Osteoblast (primary cell): ENCODE data around the gene B9D2. TPM values are rescaled to one million over a fixed set of nuclear protein-coding genes. Genes with fewer than 3 reads are reported as not detected.

Experiments
- DNase-seq: peaks from one replicate; pipeline ENCODE4 v3.0.0; 2011; ENCODE audit warnings: low spot score, mixed read lengths; ENCODE audit not compliant: insufficient read length; ENCODE audit errors: missing footprints
- H2AFZ ChIP-seq: 2 replicates; pipeline ENCODE4 v1.6.0; 2011; ENCODE audit warnings: mild to moderate bottlenecking, low read length
- H3K27ac ChIP-seq: 2 replicates; pipeline ENCODE4 v1.5.1; 2011; ENCODE audit warnings: mild to moderate bottlenecking, low read depth, low read length, moderate library complexity
- H3K27me3 ChIP-seq: 2 replicates; pipeline ENCODE4 v1.6.0; 2012; ENCODE audit warnings: mild to moderate bottlenecking, control low read depth, inconsistent platforms, low read length, moderate library complexity; ENCODE audit not compliant: insufficient read depth
- H3K36me3 ChIP-seq: 2 replicates; pipeline ENCODE4 v1.5.1; 2011; ENCODE audit warnings: mild to moderate bottlenecking, low read length, control low read depth, moderate library complexity; ENCODE audit not compliant: insufficient read depth
- H3K4me1 ChIP-seq: 2 replicates; pipeline ENCODE4 v1.5.1; 2011; ENCODE audit warnings: mild to moderate bottlenecking, low read length, control low read depth, moderate library complexity; ENCODE audit not compliant: insufficient read depth
- H3K4me2 ChIP-seq: 2 replicates; pipeline ENCODE4 v1.6.0; 2011; ENCODE audit warnings: mild to moderate bottlenecking, low read length; ENCODE audit not compliant: insufficient read depth
- H3K4me3 ChIP-seq: fragments of 200-600 bp; sonication (generic); 3 replicates; pipeline ENCODE4 v1.5.1; 2012; ENCODE audit warnings: mild to moderate bottlenecking, low read length, inconsistent platforms; ENCODE audit not compliant: insufficient read depth
- H3K79me2 ChIP-seq: 2 replicates; pipeline ENCODE4 v1.6.0; 2012; ENCODE audit warnings: mild to moderate bottlenecking, low read length, control low read depth, inconsistent platforms; ENCODE audit not compliant: insufficient read depth
- H3K9me3 ChIP-seq: 2 replicates; pipeline ENCODE4 v1.5.1; 2011; ENCODE audit warnings: low read depth, low read length, control low read depth
- H4K20me1 ChIP-seq: 2 replicates; pipeline ENCODE4 v1.6.0; 2012; ENCODE audit warnings: mild to moderate bottlenecking, low read length, control low read depth; ENCODE audit not compliant: insufficient read depth
- total RNA-seq: library from RNA; depleted of rRNA; stranded (reverse); fragments of >200 nt; gene quantifications from 2 replicates; pipeline ENCODE4 v1.2.3, GENCODE V29; 2012
- TF ChIP-seq, protein P1 (sequence below): IDR thresholded peaks from 2 replicates; pipeline ENCODE4 v1.5.1; 2011; ENCODE audit warnings: mild to moderate bottlenecking, low read depth, low read length, moderate library complexity; ENCODE audit errors: extremely low read depth

The B9D2 gene
- total RNA-seq, 1 donor: 6.5 TPM

DNA sequence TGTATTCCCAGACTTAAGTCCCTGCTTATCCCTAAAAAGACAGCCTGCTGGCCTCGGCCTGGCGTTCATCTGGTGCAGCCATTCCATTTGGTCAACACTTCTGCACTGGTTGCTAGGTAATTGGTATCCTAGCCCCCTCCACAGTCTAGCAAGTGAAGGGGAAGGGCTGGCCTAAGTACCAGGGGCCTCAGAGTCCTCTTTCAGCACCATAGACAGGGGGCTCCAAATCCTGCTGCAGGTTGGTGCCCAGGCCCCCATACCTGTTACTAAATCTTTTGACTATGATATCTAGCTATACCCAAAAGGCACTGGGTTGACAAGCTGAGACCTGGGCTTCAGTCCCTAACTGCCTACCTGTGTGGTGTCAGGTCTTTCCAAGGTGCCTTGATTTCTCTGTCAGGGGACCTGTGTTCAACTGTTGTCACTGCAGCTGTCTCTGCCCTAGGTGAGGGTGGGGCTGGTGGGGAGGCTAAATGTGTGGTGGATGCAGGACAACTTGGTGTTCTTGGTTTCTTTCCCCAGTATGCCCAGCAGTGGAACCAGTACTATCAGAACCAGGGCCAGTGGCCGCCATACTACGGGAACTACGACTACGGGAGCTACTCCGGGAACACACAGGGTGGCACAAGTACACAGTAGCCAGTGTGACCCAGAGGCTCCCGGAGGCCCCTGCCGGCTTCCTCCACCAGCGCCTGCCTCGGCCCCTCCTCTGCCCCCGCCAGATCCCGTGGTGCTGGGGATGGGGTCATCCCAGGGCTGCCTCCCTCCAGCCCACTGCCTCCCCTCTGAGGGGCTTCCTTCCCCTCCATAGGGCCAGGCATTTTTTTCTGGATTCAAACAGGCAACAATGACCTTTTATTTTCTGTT, 57.8 kb downstream of the B9D2 start:
- peaks cover 67% of the 10 kb centered on the region for H3K36me3 ChIP-seq
- TF ChIP-seq, protein P1, sequence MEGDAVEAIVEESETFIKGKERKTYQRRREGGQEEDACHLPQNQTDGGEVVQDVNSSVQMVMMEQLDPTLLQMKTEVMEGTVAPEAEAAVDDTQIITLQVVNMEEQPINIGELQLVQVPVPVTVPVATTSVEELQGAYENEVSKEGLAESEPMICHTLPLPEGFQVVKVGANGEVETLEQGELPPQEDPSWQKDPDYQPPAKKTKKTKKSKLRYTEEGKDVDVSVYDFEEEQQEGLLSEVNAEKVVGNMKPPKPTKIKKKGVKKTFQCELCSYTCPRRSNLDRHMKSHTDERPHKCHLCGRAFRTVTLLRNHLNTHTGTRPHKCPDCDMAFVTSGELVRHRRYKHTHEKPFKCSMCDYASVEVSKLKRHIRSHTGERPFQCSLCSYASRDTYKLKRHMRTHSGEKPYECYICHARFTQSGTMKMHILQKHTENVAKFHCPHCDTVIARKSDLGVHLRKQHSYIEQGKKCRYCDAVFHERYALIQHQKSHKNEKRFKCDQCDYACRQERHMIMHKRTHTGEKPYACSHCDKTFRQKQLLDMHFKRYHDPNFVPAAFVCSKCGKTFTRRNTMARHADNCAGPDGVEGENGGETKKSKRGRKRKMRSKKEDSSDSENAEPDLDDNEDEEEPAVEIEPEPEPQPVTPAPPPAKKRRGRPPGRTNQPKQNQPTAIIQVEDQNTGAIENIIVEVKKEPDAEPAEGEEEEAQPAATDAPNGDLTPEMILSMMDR: no peak

DNA sequence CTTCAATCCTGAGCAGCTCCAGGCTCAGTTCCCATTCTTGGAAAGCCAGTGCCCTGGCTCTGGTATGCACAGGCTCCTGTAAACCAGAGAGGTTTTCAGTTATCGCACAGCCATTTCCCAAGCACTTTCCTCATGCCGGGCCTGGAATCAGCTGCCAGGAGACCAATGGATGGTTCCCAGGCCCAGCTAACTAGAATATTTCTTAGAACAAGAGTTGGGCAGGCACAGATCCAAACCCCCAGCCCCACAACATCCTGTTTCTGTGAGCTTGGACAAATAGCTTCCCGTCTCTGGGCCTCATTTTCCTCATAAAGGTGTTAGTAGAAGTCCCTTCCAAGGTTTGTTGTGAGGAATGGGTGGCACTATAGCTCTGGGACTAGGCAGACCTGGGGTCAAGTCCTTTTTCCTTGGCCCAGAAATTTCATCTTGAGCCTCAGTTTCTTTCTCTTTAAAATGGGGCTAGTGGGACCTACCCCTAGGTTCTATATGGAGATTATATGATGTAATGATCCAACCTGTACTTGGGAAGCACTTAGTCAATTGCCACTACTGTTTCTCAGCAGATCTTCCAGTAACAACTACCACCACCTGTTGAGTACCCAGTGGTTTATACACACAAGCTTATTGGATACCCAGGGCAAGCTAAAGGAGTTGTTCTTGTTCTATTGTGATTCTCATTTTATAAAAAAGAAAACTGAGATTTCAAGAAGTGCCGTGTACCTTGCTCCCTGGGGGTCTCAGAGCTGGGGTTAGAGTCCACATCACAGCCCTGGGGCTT, 59.1 kb downstream of the B9D2 start:
- Histone ChIP-seq H2AFZ (no peak overlapping the region), H3K4me2 (no peak overlapping the region), H3K27me3 (no peaks in the 10 kb centered on the region), H3K9me3 (no peaks in the 10 kb centered on the region), H3K4me3 (no peak overlapping the region), H3K79me2 (peaks cover 10% of the 10 kb centered on the region), H4K20me1 (peaks cover 15% of the 10 kb centered on the region), H3K4me1 (peaks cover 16% of the 10 kb centered on the region), H3K27ac (peak overlapping the region; percentile 19), H3K36me3 (peaks cover 80% of the 10 kb centered on the region)
- TF ChIP-seq, protein P1: no peak
- DNase-seq: no peak

More for the DNA sequence above, 57.8 kb downstream of the B9D2 start:
- peaks cover 7% of the 10 kb centered on the region for H4K20me1 ChIP-seq
- no peak overlapping the region for H3K4me3 ChIP-seq
- H3K9me3 ChIP-seq: no peaks in the 10 kb centered on the region
- H3K27me3 ChIP-seq: no peaks in the 10 kb centered on the region
- peaks cover 8% of the 10 kb centered on the region for H3K79me2 ChIP-seq
- no peak overlapping the region for H2AFZ ChIP-seq
- DNase-seq: no peak
- H3K4me2 ChIP-seq: no peak overlapping the region
- peak overlapping the region; percentile 50 for H3K27ac ChIP-seq
- peaks cover 18% of the 10 kb centered on the region for H3K4me1 ChIP-seq

Other genes starting within 250 kb of the B9D2 start
- gene CYP2F1, start 249.7 kb downstream of the B9D2 start, total RNA-seq: not detected in 2 replicates
- gene CYP2S1, start 170.9 kb downstream of the B9D2 start, total RNA-seq: not detected in 2 replicates
- 355 and 368 TPM in 2 replicates for gene AXL, start 144.9 kb downstream of the B9D2 start, total RNA-seq
- 113 and 114 TPM in 2 replicates for gene HNRNPUL1, start 99.8 kb downstream of the B9D2 start, total RNA-seq
- gene CCDC97, start 54.0 kb downstream of the B9D2 start, total RNA-seq: 9.0 and 11.2 TPM in 2 replicates
- 17.4 and 21.2 TPM in 2 replicates for gene TGFB1, start 10.2 kb downstream of the B9D2 start, total RNA-seq
- gene TMEM91, start 12.4 kb upstream of the B9D2 start, total RNA-seq: 5.9 and 6.2 TPM in 2 replicates
- gene EXOSC5, start 33.2 kb upstream of the B9D2 start, total RNA-seq: 13.3 and 14.5 TPM in 2 replicates
- gene BCKDHA, start 33.7 kb upstream of the B9D2 start, total RNA-seq: 33.9 and 37.3 TPM in 2 replicates
- gene B3GNT8, start 63.2 kb upstream of the B9D2 start, total RNA-seq: 0.59 and 0.72 TPM in 2 replicates
- 27.4 and 30.0 TPM in 2 replicates for gene DMAC2, start 75.8 kb upstream of the B9D2 start, total RNA-seq
- not detected in 2 replicates for gene ERICH4, start 79.0 kb upstream of the B9D2 start, total RNA-seq
- gene CEACAM21, start 212.0 kb upstream of the B9D2 start, total RNA-seq: not detected in 2 replicates